ENCODE measurements around the gene TAS2R14. TPM values are rescaled to one million over a fixed set of nuclear protein-coding genes. Genes with fewer than 3 reads are reported as not detected.

Gene TAS2R14
- total RNA-seq, 4 donors from 2014 or later, result 1.5 to 5.1 (median 3.8) TPM; not detected in 1

- H3K4me3 ChIP-seq, result no peak overlapping the region
- intact Hi-C loops (cut with DNase I; ENCODE audit: low total_unique reads), result no loop called here
- no peak for TF ChIP-seq POLR2AphosphoS5 (IDR thresholded peaks at IDR 0.05)
- no peak for TF ChIP-seq CTCF (IDR thresholded peaks at IDR 0.05)
- no peak for TF ChIP-seq EP300 (IDR thresholded peaks at IDR 0.05; ENCODE audit: low read depth)
- no peak for TF ChIP-seq POLR2A (IDR thresholded peaks at IDR 0.05)
- 70 to 100% methylated on average over 1 to 4 of the region's 4 CpGs for whole genome bisulfite sequencing, 2 donors (ENCODE audit: low coverage in 1 of 2)
- no peaks in the 10 kb centered on the region for H3K36me3 ChIP-seq
- H3K27ac ChIP-seq, result no peak overlapping the region
- H3K27me3 ChIP-seq, result no peaks in the 10 kb centered on the region
- DNase-seq, result no peak
- H3K9me3 ChIP-seq, result peaks cover 5 to 7% of the 10 kb centered on the region in 2 donors
- in situ Hi-C loops (cut with MboI; ENCODE audit: low pct_ligation_motif_present in 1 of 4, low pct_unique_long_range_greater_than_20kb in 1 of 4, low sequenced_read_pairs in 3 of 4), result no loop called here
- H3K4me1 ChIP-seq, result no peaks in the 10 kb centered on the region
Measured at GRCh38 chr12:10952645-10953044, 13.6 kb upstream of the TAS2R14 start.

GRCh38 chr12:10943167-10943566 lies 4.1 kb upstream of the TAS2R14 start:
- Histone ChIP-seq H3K27me3 (no peaks in the 10 kb centered on the region), H3K4me1 (no peaks in the 10 kb centered on the region), H3K9me3 (peaks cover 0 to 7% of the 10 kb centered on the region in 2 donors), H3K36me3 (no peaks in the 10 kb centered on the region), H3K4me3 (no peak overlapping the region), H3K27ac (no peak overlapping the region)
- intact Hi-C loops (cut with DNase I; ENCODE audit: low total_unique reads) (no loop called here), in situ Hi-C loops (cut with MboI; ENCODE audit: low pct_ligation_motif_present in 1 of 4, low pct_unique_long_range_greater_than_20kb in 1 of 4, low sequenced_read_pairs in 3 of 4) (no loop called here)
- WGBS, 2 donors (ENCODE audit: low coverage in 1 of 2), result 96 to 100% methylated on average over 2 of the region's 2 CpGs
- TF ChIP-seq EP300 (IDR thresholded peaks at IDR 0.05; ENCODE audit: low read depth) (no peak), CTCF (IDR thresholded peaks at IDR 0.05) (no peak), POLR2A (IDR thresholded peaks at IDR 0.05) (no peak), POLR2AphosphoS5 (IDR thresholded peaks at IDR 0.05) (no peak)
- DNase-seq, result no peak

GRCh38 chr12:10941916-10942607 lies 3.0 kb upstream of the TAS2R14 start:
- Histone ChIP-seq H3K36me3 (no peaks in the 10 kb centered on the region), H3K27me3 (no peaks in the 10 kb centered on the region), H3K27ac (no peak overlapping the region), H3K9me3 (peaks cover 0 to 7% of the 10 kb centered on the region in 2 donors), H3K4me3 (no peak overlapping the region), H3K4me1 (no peaks in the 10 kb centered on the region)
- intact Hi-C loops (cut with DNase I; ENCODE audit: low total_unique reads), result no loop called here
- in situ Hi-C loops (cut with MboI; ENCODE audit: low pct_ligation_motif_present in 1 of 4, low pct_unique_long_range_greater_than_20kb in 1 of 4, low sequenced_read_pairs in 3 of 4), result no loop called here
- no peak for TF ChIP-seq CTCF (IDR thresholded peaks at IDR 0.05)
- TF ChIP-seq POLR2AphosphoS5 (IDR thresholded peaks at IDR 0.05), result no peak
- no peak for TF ChIP-seq POLR2A (IDR thresholded peaks at IDR 0.05)
- no peak for TF ChIP-seq EP300 (IDR thresholded peaks at IDR 0.05; ENCODE audit: low read depth)
- WGBS, 2 donors (ENCODE audit: low coverage in 1 of 2), result 90% methylated on average over 4 of the region's 4 CpGs; no CpG with 5 or more reads in 1 of the 2 donors
- no peak for DNase-seq

- TF ChIP-seq POLR2A (IDR thresholded peaks at IDR 0.05) (no peak), POLR2AphosphoS5 (IDR thresholded peaks at IDR 0.05) (no peak), EP300 (IDR thresholded peaks at IDR 0.05; ENCODE audit: low read depth) (no peak), CTCF (IDR thresholded peaks at IDR 0.05) (no peak)
- Histone ChIP-seq H3K27me3 (no peaks in the 10 kb centered on the region), H3K4me1 (no peaks in the 10 kb centered on the region), H3K36me3 (no peaks in the 10 kb centered on the region), H3K27ac (no peak overlapping the region), H3K9me3 (peaks cover 0 to under 1% of the 10 kb centered on the region in 2 donors), H3K4me3 (no peak overlapping the region)
- in situ Hi-C loops (cut with MboI; ENCODE audit: low pct_ligation_motif_present in 1 of 4, low pct_unique_long_range_greater_than_20kb in 1 of 4, low sequenced_read_pairs in 3 of 4) (no loop called here), intact Hi-C loops (cut with DNase I; ENCODE audit: low total_unique reads) (no loop called here)
- no peak for DNase-seq
Measured at GRCh38 chr12:10941369-10941768, 2.3 kb upstream of the TAS2R14 start.

All from transverse colon (tissue), 4 donors.